Placental pericyte (primary cell): ENCODE measurements around the gene PROCR. TPM values are rescaled to one million over a fixed set of nuclear protein-coding genes. Genes with fewer than 3 reads are reported as not detected.

Source experiments
- small RNA-seq: library from RNA; depleted of rRNA; stranded (forward); fragments of <200 nt; gene quantifications from one replicate; pipeline ENCODE3, GENCODE V24; 2012; ENCODE audit warnings: low replicate concordance
- total RNA-seq: library from RNA; depleted of rRNA; stranded (reverse); fragments of >200 nt; gene quantifications from 2 replicates; pipeline ENCODE4 v1.2.3, GENCODE V29; 2012

Gene PROCR
- 30.5 and 48.8 TPM in 2 replicates for total RNA-seq

DNA sequence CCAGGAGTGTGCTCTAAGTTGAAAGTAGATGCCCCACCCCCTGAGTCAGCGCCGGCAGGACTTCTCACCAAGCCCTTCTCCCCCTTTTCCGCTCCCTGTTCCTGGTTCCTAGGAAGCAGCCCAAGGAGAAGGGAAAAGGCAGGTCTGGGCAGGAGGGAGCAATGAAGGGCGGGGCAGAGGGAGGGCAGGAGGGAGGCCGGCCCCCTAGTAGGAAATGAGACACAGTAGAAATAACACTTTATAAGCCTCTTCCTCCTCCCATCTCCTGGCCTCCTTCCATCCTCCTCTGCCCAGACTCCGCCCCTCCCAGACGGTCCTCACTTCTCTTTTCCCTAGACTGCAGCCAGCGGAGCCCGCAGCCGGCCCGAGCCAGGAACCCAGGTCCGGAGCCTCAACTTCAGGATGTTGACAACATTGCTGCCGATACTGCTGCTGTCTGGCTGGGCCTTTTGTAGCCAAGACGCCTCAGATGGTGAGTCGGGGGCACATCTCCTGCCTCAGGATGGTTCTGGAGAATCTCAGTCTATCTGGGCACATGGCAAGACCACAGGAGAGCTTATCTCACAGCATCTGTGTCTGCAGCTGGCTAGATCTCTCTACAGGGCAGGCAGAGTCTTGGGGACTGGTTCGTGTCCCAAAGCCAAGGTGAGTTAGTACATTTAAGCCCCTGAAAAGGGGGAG lies at the start of gene PROCR:
PROCR (plus strand) TSS at position 320 of the 681 bp plus-strand sequence; CDS start at position 403, 83 bp downstream.

DNA sequence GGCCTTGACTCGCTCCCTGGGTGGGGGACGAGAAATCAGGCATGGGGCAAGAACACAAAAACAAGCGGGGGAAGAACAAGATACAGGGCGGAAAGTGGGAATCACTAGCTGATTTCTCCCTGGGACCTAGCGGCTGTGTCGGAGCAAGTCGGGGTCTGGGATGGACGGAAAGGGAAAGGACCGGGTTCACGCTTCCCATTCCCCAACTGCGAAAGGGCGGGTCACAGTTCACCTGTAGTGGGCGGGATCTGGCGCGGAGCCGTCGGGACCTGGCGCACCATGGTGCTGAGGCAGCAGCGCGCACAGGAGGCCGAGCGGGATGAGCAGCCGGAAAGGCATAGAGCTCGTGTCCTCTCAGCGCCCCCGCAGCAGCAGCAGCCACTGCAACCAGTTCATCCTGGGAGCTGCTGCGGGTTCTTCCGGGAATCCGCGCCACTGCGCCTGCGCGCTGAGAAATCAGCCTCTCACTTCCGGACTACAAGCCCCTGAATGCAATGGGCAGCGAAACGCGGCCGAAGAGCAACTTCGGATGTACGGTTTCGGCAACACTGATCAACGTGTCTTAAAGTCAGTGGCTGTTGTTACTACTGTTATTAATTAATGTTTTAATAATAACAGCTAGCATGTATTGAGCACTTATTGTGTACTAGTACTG lies 24.8 kb upstream of the PROCR start, which contains the start of gene EDEM2:
EDEM2 (minus strand) TSS at position 417 of the 655 bp plus-strand sequence; CDS start at position 339, 78 bp downstream.

DNA sequence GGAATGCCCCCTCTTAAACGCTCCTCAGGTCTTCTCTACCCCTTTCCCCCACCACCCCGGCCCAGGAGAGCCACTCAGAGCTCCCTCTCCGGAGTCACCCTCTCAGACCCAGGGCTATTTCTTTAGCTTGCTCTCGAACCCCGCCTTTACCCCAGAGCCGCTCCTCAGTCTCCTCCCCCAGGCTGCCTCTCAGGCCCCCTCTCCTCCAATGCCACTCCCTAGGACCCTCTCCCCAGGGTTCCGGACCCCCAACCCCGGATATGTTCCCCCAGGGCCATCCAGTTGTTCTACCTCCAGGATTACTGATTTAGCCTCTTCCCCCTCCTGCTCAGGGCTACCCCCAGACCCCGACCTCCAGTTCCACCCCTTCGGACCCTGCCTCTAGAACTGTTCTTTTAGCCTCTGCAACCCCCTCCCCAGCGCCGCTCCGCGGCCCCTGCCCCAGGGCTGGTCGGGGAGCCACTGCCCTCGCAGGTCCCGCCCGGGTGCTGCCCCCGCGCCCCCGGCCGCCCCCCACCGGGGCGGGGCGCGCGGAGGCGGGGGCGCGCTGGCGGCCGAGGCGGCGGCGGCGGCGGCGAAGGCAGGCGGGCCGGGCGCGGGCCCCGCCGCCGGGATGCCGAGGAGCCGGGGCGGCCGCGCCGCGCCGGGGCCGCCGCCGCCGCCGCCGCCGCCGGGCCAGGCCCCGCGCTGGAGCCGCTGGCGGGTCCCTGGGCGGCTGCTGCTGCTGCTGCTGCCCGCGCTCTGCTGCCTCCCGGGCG lies 54.4 kb downstream of the PROCR start, which contains the start of gene MMP24:
MMP24 (plus strand) TSS at position 565 of the 758 bp plus-strand sequence; CDS start at position 614, 49 bp downstream.

Small RNA genes lying within 50 kb of the gene (small RNA-seq; reads per million reads assigned to genes)
- gene MT1P3, result not detected
- not detected for gene RNA5SP483

Other genes with a start within 250 kb of the PROCR start
- 61.1 and 88.0 TPM in 2 replicates for gene GSS, start 216.3 kb upstream of the PROCR start, total RNA-seq
- gene MYH7B, start 216.2 kb upstream of the PROCR start, total RNA-seq, result under 0.01 TPM in 1 of 2 replicates, not detected in the other
- 107 and 111 TPM in 2 replicates for gene TRPC4AP, start 79.3 kb upstream of the PROCR start, total RNA-seq
- gene EDEM2, start 24.7 kb upstream of the PROCR start, total RNA-seq, result 29.3 and 62.4 TPM in 2 replicates
- 0.22 and 0.43 TPM in 2 replicates for gene MMP24, start 54.6 kb downstream of the PROCR start, total RNA-seq
- 13.8 and 16.0 TPM in 2 replicates for gene MMP24OS, start 106.0 kb downstream of the PROCR start, total RNA-seq
- 149 and 187 TPM in 2 replicates for gene EIF6, start 112.7 kb downstream of the PROCR start, total RNA-seq
- not detected in 2 replicates for gene FAM83C, start 120.4 kb downstream of the PROCR start, total RNA-seq
- gene UQCC1, start 239.9 kb downstream of the PROCR start, total RNA-seq, result 21.4 and 40.4 TPM in 2 replicates